Adrenal gland (tissue), 12 donors: ENCODE data around the gene RPL22. TPM values are rescaled to one million over a fixed set of nuclear protein-coding genes. Genes with fewer than 3 reads are reported as not detected.

Experiments used
- DNase-seq, 7 donors: peaks; one replicate each; pipeline ENCODE4 v3.0.0-alpha.2; 2019 to 2020
- H3K27ac ChIP-seq, 5 donors: fragments of 200-600 bp; sonication (generic) in 4 of 5; 1 replicate in 3 of 5; 2 replicates in 2 of 5; pipeline versions ENCODE4 v1.5.1 to v1.8.0; 2016 to 2020; ENCODE audit warnings: mild to moderate bottlenecking in 1 of 5
- H3K27me3 ChIP-seq: fragments of 200-600 bp; 2 replicates; pipeline ENCODE4 v1.8.0; 2021
- H3K36me3 ChIP-seq, 2 donors: fragments of 200-600 bp; replicated peaks in 1 of 2; 1 replicate in 1 of 2; 2 replicates in 1 of 2; pipeline versions ENCODE4 v1.5.1 to v1.8.0; 2018 to 2022
- H3K4me1 ChIP-seq, 2 donors: fragments of 200-600 bp; replicated peaks in 1 of 2; 1 replicate in 1 of 2; 2 replicates in 1 of 2; pipeline versions ENCODE4 v1.5.1 to v1.8.0; 2018 to 2021
- H3K4me3 ChIP-seq, 4 donors: fragments of 200-600 bp; sonication (generic) in 3 of 4; one replicate each; pipeline ENCODE4 v1.5.1; 2016 to 2018
- H3K9me3 ChIP-seq, 3 donors: fragments of 200-600 bp; sonication (generic) in 1 of 3; replicated peaks in 1 of 3; 1 replicate in 2 of 3; 2 replicates in 1 of 3; pipeline versions ENCODE4 v1.5.1 to v1.8.0; 2016 to 2021
- POLR2A ChIP-seq, 2 donors: fragments of 450-650 bp; IDR thresholded peaks; one replicate each; pipeline ENCODE4 v1.6.1; 2017; ENCODE audit warnings: antibody characterized with exemption in 2 of 2, mild to moderate bottlenecking in 2 of 2, moderate library complexity in 1 of 2
- WGBS, 4 donors: extraction: QIAGEN DNeasy Blood & Tissue Kit in 2 of 4; methylation state at CpG; one replicate each; pipeline versions ENCODE4 v1.1.5 to v1.1.7; 2013 to 2017; 5-methylcytosine and 5-hydroxymethylcytosine counted together
- intact Hi-C, 2 donors: fragments of 100-400 bp; cut with DNase I; formaldehyde crosslinking; loops; one replicate each; pipeline versions ENCODE4 v1.14.1 to v1.15.0; 2022 to 2023
- polyA plus RNA-seq, 3 donors: library from polyadenylated mRNA; stranded (reverse); fragments of 200-250 nt in 2 of 3; fragments of 350-450 nt in 1 of 3; fragmentation: Illumina TruSeq in 1 of 3; extraction: RNeasy Lipid Tissue Mini Kit (QIAGEN cat#74804) in 1 of 3; gene quantifications; one replicate each; pipeline ENCODE4 v1.2.3, GENCODE V29; 2013 to 2014
- total RNA-seq, 9 donors: library from RNA; depleted of rRNA in 4 of 9; stranded (reverse); fragments of >200 nt in 4 of 9; fragments of 120-200 nt in 1 of 9; fragmentation: NEBNext Ultra II Directional in 1 of 9; extraction: Animal tissue kit (Norgen Biotek cat#: 25700) in 1 of 9; gene quantifications; one replicate each; pipeline versions ENCODE4 v1.1.0 to v1.2.4, GENCODE V29; 2013 to 2023
- TF ChIP-seq, protein P1 (sequence below), 6 experiments: fragments of 450-650 bp in 4 of 6; fragments of 200-600 bp in 2 of 6; sonication (generic) in 1 of 6; IDR thresholded peaks; 1 replicate in 5 of 6; 2 replicates in 1 of 6; pipeline versions ENCODE4 v1.5.1 to v1.8.0; 2016 to 2021; ENCODE audit warnings: antibody characterized with exemption in 6 of 6, mild to moderate bottlenecking in 2 of 6, moderate library complexity in 1 of 6
- donor health status: healthy with polysubstance abuse.
- donor health status: Bipolar disorder and iron deficiency.
- donor health status: DM: yes; HTN: yes; CAD: no.
- donor health status: DM: no; HTN: no; CAD: no.
- donor health status: DM: no; HTN: no; CAD: no.
- donor health status: DM: yes; HTN: yes; CAD: no.

RPL22 gene
- total and polyA plus RNA-seq, 12 donors = 78.5 to 898 (median 305) TPM

DNA sequence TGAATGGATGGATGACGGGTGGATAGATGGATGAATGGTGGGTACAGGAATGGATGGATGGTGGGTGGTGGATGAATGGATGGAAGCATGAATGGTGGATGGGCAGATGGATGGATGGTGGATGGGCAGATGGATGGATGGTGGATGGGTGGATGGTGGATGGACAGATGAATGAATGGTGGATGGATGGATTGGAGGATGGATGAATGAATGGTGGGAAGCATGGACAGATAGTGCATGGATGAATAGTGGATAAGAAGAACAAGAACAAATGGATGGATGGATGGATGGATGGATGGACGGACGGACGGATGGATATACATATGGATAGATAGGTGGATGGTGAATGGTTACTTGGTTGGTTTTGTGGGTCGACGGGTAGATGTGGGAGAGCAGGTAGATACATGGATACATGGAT lies 24.0 kb downstream of the RPL22 start:
- Histone ChIP-seq H3K27me3 (peaks cover 32% of the 10 kb centered on the region), H3K4me1 (no peaks in the 10 kb centered on the region), H3K27ac (no peak overlapping the region), H3K36me3 (no peaks in the 10 kb centered on the region), H3K9me3 (no peaks in the 10 kb centered on the region), H3K4me3 (no peak overlapping the region)
- TF ChIP-seq POLR2A (IDR thresholded peaks at IDR 0.05) = no peak
- TF ChIP-seq, protein P1, sequence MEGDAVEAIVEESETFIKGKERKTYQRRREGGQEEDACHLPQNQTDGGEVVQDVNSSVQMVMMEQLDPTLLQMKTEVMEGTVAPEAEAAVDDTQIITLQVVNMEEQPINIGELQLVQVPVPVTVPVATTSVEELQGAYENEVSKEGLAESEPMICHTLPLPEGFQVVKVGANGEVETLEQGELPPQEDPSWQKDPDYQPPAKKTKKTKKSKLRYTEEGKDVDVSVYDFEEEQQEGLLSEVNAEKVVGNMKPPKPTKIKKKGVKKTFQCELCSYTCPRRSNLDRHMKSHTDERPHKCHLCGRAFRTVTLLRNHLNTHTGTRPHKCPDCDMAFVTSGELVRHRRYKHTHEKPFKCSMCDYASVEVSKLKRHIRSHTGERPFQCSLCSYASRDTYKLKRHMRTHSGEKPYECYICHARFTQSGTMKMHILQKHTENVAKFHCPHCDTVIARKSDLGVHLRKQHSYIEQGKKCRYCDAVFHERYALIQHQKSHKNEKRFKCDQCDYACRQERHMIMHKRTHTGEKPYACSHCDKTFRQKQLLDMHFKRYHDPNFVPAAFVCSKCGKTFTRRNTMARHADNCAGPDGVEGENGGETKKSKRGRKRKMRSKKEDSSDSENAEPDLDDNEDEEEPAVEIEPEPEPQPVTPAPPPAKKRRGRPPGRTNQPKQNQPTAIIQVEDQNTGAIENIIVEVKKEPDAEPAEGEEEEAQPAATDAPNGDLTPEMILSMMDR (IDR thresholded peaks at IDR 0.05) = no peak
- 86 to 94% (median 91%) methylated on average over 6 of the region's 6 CpGs for WGBS, 4 donors
- no peak for DNase-seq
- intact Hi-C loops = loop anchor here (10.0 kb wide), 1 partner anchor 121 kb away; no protein-coding TSS in a partner anchor

DNA sequence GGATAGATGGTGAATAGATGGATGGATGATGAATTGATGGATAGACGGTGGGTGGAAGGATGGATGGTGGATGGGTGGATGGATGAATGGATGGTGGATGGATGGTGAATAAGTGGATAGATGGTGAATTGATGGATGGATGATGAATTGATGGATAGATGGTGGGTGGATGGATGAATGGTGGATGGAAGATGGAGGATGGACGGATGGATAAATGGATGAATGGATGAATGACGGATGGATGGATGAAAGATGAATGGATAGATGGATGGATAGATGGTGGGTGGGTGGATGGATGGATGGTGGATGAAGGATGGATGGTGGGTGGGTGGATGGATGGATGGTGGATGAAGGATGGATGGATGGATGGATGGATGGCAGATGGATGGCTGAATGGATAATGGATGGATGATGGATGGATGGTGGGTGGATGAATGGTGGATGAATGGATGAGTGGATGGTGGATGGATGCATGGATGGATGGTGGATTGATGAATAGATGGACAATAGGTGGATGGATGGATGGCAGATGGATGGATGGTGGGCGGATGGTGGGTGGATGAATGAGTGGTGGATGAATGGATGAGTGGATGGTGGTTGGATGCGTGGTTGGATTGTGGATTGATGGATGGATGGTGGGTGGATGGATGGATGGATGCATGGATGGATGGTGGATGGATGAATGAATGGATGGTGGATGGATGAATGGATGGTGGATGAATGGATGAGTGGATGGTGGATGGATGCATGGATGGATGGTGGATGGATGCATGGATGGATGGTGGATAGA lies 24.6 kb downstream of the RPL22 start:
- TF ChIP-seq POLR2A (IDR thresholded peaks at IDR 0.05) = no peak
- TF ChIP-seq, protein P1 (IDR thresholded peaks at IDR 0.05) = no peak
- 77 to 93% (median 88%) methylated on average over 5 of the region's 5 CpGs for WGBS, 4 donors
- Histone ChIP-seq H3K4me3 (no peak overlapping the region), H3K27ac (no peak overlapping the region), H3K27me3 (peaks cover 28% of the 10 kb centered on the region), H3K36me3 (no peaks in the 10 kb centered on the region), H3K4me1 (no peaks in the 10 kb centered on the region), H3K9me3 (no peaks in the 10 kb centered on the region)
- DNase-seq = no peak
- intact Hi-C loops = loop anchor here (10.0 kb wide), 1 partner anchor 120 kb away; no protein-coding TSS in a partner anchor

DNA sequence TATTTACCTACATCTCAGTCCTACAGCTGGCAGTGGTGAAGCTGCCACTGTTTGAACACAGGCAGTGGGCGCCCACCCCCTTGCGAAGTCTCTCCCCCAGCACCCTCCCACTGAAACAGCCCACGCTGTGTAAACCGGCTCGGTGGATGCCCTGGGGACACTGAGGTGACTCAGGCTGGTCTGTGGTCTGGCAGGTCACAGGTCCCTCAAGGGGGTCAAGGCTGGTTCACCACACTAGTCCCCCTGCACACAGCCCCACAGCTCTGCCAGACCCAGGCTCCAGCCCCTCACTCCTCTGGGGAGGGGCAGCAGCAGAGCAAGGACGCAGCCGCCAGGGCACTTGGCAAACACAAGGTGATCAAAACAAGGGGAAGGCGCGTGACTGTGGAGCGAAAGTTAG lies 26.8 kb downstream of the RPL22 start:
- TF ChIP-seq POLR2A (IDR thresholded peaks at IDR 0.05) = no peak
- TF ChIP-seq, protein P1 (IDR thresholded peaks at IDR 0.05) = no peak
- intact Hi-C loops = loop anchor here (10.0 kb wide), 1 partner anchor 118 kb away; no protein-coding TSS in a partner anchor

DNA sequence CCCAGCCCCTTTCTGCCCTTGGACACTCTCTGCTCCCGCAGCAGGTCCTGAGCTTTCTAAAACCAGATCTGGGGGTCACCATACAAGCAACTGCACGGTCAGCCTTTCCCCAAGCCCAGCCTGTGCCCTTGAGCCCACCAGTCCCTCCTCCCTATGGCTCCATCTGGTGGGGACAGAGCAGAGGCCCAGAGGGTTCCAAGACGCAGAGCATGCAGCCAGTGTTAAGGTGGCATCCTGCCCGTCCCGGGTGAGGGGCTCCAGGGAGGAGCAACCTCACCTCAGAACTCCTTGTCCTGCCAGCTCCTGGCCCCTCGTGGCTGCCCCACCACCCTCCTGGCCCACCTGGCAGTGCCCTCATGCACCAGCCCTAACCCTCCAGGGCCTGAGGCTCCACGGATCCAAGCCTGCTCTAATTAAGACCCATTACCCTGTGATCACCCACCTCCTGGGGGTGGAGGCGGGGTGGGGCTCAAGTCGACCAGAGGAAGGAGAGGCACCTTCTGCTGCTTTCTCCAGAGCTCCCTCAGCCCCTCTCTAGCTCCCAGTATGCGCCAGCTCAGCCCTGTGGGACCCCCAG lies 27.8 kb downstream of the RPL22 start:
- intact Hi-C loops = loop anchor here (10.0 kb wide), 1 partner anchor 117 kb away; no protein-coding TSS in a partner anchor
- H3K36me3 ChIP-seq = no peaks in the 10 kb centered on the region
- no peak for TF ChIP-seq POLR2A (IDR thresholded peaks at IDR 0.05)
- TF ChIP-seq, protein P1 (IDR thresholded peaks at IDR 0.05) = no peak
- no peak for DNase-seq
- H3K4me3 ChIP-seq = no peak overlapping the region
- WGBS, 4 donors = 40 to 58% (median 46%) methylated on average over 3 to 10 of the region's 10 CpGs
- no peaks in the 10 kb centered on the region for H3K4me1 ChIP-seq
- H3K9me3 ChIP-seq = no peaks in the 10 kb centered on the region
- H3K27ac ChIP-seq = peak overlapping the region in 1 of 5 donors; percentile 8
- peaks cover 4% of the 10 kb centered on the region for H3K27me3 ChIP-seq

More for the DNA sequence above, 26.8 kb downstream of the RPL22 start:
- H3K36me3 ChIP-seq = no peaks in the 10 kb centered on the region
- H3K9me3 ChIP-seq = no peaks in the 10 kb centered on the region
- DNase-seq = no peak
- no peak overlapping the region for H3K4me3 ChIP-seq
- no peak overlapping the region for H3K27ac ChIP-seq
- no peaks in the 10 kb centered on the region for H3K4me1 ChIP-seq
- WGBS, 4 donors = 74 to 85% (median 79%) methylated on average over 5 to 10 of the region's 10 CpGs
- peaks cover 10% of the 10 kb centered on the region for H3K27me3 ChIP-seq
